Activated CD8-positive, alpha-beta memory T cell treated with anti-CD3 and anti-CD28 coated beads for 24 hours (primary cell): ENCODE data around the gene NGEF.

ENCODE experiments used
- DNase-seq: peaks from one replicate; pipeline ENCODE4 v3.0.0-alpha.2; 2020

The NGEF gene

DNA sequence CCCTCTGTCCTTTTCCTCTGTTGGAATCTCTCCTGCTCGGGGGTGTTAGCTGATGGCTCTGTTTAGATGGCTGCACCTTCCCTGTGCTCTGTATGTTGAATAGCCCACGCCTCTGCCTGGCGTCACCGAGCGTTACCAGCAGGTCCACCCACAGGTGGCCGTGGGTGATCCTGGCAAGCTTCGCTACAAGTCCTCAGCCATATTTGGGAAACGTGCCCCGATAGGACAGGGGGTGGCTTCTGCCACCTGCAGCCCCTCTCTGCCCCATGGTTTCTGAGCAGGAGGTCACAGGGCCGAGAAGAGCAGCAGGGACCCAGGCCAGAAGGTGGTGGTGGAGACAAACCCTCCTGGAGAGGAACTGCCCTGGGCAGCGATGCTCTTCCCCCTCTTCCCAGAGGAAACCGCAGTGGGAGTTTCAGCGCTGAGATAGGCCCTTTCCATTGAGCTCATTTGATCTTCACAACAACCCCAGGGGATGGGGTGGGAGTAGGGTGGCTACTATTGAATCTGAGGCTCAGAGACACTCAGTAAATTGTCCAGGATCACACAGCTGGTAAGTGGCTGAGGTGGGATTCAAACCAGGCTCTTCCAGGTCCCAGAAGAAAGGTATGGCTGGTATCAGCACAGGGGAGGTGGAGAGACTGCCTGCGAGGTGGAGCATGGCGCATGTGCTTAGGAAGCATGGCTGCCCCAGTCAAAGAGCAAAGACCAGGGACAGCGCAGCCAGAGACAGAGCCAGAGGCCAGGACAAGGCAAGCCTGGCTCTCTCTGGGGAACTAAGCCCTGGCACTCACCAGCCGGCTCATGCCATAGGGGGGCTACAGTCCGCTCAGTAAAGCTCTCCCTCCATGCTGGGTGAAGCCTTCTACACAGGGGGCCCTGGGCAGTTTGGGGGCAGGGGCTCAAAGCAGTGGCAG lies 15.0 kb downstream of the NGEF start:
- DNase-seq = no peak

DNA sequence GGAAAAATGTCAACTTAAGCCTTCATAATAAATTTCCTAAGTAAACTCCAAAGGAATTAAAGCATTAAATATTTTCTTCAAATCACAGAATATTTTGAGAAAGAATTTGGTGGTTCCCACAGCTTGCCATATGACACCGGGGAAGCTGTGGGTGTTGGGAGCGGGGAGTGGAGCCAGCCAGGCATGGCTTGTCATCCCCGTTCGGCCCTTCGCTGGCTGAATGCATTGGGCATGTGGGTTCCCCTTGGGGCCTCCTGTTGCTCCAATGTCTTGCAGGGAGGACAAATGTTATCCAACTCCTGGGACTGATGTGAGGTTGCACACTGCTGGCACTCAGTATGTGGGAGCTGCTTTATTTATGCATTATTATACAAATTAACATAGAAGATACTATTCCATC lies 18.6 kb downstream of the NGEF start:
- peak; percentile 17 for DNase-seq

DNA sequence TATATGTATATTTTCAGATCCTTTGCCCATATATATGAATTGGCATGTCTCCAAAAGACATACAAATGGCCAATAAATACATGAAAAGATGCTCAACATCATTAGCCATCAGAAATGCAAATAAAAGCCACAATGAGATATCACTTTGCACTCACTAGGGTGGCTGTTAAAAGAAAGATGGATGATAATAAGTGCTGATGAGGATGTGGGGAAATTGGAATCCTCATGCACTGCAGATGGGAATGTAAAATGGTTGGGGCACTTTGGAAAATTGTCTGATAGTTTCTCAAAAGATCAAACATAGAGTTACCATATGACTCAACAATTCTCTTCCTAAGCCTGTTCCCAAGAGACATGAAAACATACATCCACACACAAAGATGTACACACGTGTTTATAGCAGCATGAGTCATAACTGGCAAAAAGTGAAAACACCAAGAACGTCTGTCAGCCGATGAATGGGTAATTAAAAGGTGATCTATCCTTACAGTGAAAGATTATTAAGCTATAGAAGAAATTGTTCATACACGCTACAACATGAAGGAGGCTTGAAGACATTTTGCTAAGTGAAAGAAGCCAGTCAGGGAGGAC lies 19.7 kb downstream of the NGEF start:
- no peak for DNase-seq

DNA sequence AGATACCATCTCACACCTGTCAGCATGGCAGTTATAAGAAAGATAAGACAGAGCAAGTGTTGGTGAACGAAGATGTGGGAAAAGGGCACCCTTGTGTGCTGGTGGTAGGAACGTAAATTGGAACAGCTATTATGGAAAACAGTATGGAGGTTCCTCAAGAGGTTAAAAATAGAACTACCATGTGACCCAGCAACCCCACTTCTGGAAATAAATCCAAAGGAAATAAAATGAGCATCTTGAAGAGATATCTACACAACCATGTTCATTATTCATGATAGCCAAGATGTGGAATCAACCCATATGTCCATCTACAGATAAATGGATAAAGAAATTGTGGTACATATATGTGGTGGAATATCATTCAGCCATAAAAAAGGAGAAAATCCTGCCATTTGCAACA lies 26.9 kb downstream of the NGEF start:
- DNase-seq = no peak

DNA sequence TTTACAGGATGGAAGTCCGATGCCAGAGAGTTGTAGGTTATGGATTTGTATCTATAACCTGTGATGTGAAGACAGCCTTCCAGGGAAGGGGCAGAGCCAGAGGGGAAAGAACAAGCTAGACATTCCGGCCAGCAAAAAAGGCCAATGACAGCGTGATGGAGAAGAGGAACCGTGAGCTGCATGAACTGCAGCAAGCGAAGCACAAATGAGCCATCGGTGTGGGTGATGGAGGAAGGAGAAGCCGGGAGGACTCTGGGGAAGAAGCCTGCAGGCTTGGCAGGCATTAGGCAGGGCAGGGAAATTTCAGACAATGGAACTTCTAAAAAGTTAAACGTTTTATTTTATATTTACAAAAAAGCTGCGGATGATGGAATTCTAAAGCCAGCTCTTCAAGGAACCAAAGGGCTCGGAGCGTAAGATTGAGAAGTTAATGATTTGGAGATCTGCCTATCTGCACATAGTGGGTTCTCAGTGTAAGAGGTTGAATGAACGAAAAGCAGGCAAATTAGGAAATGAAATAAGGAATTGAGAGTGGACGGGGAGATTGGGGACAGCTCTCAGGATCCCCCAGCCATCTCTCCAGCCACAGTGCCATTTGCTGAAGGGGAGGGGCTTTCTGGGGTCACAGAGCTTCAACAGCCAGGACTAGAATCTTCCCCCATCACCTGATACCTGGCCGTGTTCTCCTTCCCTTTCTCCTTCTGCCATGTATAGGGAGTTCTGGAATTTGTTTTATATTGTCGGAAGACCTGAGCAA lies 28.4 kb downstream of the NGEF start:
- DNase-seq = no peak

DNA sequence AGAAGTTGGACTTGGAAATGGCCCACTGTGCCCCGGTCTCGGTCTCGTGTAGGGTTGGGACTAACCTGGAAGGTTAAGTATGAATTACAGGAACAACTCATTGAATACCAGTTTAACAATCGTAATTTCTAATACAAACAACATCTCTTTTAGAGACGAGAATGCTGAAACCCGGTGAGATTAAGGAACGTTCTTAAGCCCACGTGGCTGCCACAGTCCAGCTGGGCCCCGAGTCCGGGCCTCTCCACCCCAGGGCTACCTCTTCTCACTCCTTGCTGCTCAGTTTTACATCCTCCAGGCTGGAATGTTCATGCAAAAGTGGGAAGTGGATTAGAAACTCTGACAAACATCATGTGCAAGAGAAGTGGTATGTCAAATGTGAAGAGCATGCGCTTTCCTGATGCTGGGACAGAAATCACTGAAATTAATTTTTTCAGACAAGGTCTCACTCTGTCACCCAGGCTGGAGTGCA lies 29.4 kb downstream of the NGEF start:
- no peak for DNase-seq

DNA sequence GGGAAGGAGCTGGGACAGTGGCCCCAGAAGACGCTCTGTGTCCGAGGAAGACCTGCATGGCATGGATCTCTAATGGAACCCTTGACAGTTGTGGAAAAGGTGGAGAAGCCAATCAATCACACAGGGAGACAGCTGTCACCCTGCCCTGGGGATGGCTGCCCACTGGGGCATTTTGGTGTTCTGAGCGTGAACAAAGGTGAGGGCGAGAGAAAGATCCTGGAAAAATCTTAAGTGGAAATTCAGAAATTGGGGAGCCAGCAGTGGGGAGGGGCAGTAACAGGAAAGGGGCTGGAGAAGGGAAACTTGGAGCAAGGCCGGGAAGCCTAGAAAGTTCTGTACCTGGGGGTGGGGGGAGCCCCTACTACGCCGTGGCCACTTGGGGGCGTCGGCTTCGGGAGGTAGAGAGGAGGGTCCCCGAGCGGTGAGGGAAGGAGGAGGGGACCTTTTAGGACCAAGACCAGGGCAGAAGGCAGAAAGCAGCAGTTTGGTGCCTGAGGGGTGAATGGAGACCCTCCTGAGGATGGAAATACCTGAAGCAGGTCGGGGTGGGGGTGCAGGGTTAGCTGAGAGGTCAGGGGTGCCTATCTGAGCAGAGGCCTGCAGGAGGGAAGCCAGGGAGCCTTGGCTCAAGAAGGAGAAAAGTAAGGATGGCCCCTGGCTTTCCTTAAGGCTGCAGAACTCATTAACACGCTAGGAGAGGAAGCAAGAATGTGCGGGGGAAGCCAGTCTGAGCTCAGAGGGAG lies 30.0 kb downstream of the NGEF start:
- DNase-seq = no peak

DNA sequence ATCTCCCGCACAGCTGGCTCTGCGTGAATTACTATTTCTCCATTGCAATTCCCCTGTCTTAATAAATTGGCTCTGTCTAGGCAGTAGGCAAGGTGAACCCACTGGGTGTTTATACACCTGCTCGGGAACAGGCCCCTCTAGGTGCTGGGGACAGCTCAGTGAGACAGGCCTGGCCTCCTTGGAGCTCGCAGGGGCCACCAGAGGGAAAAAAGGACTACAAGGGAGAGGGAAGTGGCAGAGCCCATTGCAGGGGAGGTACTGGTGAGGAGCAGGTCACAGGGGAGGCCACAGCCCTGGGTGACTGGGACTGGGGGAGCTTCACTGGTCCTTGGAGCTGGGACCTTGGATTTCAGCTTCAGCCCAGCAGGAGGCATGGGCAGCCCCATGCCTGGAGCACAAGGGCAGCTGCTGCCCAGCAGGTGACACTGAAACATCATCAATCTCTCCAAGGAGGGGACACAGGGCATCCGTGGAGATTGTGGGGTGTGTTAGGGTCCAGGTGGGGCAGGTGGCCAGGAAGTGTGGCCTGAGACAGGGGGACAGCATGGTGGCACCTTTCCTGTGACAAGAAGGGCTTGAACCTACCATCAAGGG lies 31.2 kb downstream of the NGEF start:
- DNase-seq = no peak

DNA sequence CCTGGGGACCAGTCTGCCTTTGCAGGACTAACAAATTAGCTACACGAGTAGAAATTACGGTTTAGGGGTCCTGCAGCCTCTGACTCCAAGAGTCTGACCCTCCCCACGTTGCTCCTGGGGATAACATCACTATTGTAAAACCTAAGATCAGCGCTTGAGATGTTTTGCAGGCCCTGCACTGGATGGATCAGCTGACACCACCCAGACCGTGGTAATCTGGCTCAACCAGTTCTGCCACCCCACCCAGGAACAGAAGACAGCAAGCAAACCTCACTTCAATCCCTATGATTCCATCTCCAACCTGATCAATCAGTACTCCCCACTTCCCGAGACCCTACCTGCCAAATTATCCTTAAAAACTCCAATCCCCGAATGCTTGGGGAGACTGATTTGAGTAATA lies 31.7 kb downstream of the NGEF start:
- DNase-seq = no peak

DNA sequence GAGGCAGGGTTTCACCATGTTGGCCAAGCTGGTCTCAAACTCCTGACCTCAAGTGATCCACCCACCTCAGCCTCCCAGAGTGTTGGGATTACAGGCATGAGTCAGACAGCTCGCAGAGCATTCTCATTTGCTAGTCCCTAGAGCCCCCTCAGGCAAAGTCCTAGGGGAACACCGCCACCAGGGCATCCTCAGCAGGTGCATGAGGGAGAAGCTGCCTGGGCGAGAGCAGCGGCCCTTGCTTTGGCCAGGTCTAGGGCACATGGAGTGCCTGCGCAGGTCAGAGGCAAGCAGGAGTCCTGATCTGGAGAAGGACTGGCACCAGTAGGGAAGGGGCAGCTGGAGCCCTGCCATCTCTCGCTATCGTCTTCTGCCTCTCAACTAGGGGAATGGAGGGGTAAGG lies 32.4 kb downstream of the NGEF start:
- peak; percentile 35 for DNase-seq

DNA sequence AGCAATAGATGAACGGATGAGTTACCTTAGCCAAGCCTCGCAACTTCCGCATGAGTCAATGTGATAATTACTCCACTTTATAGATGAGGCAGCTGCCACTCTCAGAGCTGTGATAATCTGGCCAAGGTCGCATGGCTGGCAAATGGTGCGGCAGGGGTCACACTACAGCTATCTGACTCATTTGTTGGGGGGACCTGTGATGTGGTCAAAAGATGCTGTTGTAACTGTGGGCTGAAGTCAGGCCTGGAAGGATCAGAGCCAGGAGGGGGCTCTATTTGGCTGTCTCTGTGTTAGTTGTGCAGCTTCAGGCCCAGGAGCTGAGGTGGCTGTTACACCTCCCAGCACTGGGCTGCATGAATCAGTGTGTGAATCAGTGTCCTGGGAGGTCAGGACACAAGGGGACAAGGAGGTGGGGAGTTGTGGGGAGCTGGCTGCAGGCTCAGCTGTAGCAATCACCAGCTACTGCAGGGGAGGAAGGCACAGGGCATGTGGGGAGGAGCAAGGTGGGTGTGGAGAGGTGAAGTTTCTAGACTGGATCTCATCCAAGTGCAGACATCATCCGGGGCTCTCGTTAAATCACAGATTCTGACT lies 33.1 kb downstream of the NGEF start:
- peak; percentile 28 for DNase-seq

DNA sequence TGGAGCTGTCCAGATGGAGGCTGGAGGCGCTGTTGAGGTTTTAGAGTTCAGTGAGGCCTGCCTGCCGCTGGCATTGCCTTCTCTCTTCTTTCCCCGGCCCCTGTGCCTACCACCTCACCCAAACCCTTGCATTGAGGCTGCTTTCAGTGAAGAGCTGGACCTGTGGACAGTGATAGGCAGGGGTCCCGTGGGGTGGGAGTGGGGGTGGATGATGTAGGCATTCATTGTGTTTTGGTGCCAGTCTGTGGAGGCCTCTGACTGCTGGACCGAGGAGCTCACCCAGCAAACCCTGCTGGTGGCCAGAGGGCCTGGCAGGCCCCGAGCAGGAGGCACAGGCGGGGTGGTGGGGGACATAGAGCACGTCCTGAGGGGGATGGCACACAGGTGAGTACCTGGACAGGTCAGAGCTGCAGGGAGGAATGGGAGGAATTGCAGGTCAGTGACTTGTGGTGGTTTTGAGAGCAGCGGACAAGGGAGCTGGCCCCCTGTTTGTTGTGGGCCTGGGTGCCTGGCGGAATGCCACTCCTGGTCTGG lies 35.6 kb downstream of the NGEF start:
- peak; percentile 45 for DNase-seq

DNA sequence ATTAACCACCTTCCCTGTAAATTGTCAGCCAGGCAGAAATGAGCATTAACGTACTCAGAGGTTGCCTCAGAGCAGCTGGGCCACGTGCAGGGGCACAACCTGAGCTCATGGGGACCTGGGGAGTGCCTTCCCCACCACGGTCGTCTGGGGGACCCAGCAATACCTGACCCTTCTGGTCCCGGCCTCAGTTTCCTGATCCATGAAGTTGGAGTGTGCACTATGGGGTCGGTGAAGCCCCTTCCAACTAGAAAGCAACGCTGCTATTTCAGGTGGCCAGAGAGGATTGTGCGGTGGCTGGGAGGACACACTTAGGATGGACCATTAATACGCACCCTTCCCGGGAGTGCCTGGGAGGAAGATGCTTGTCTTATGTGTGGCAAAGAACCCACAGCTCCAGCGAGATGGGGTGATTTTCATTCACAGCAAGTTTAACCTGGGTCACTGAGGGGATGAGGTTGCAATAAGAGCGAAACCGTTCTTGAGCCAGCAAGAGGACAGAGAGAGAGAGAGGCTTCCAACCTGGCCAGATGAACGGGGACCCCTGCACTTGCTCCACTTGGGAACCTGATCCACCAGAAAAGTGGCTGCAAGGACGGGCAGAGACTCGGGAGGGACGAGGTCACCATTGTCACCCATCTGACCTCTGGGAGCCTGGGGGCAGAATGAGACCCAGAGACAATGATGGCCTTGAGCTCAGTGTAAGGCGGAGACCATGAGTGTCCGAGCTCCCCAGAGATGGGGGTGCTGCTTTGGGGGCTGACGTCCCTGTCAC lies 36.2 kb downstream of the NGEF start:
- peak; percentile 30 for DNase-seq

DNA sequence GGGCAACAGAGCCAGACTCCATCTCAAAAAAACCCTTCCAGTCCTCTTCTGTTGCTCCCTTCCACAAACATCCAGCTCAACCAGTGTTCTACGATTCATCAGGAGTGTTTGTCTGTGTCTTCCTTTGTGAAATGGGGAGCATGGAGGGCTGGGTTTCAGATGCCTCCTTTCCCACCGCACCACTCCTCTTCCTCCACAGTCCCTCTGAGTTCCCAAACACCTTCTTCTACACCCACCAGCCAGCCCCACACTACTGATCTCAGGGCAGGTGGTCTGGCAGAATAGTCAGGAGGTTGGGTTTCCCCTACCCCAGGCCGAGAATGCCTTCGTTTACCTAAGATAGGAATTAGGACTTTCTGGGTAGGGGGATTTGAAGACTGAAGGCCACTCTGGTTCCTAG lies 36.9 kb downstream of the NGEF start:
- DNase-seq = peak; percentile 41

DNA sequence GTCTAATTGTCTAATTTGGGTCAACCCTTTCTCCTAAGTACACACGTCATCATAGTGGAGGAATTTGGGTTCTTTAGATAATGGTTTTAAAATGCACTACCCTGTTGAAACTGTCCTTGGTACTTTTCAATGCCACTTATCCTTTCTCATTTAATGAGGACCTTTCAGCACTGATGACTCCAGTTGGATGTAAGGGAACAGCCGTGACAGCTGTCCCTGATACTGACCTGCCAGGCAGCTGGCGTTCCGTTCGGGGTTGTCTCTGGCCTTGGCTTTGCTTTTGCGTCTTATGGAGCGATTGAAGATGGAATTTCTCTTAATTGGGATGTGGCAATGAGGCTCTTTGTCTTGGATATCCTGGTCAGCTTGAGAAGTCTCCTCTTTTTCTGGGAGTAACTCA lies 38.7 kb downstream of the NGEF start:
- DNase-seq = peak; percentile 5

DNA sequence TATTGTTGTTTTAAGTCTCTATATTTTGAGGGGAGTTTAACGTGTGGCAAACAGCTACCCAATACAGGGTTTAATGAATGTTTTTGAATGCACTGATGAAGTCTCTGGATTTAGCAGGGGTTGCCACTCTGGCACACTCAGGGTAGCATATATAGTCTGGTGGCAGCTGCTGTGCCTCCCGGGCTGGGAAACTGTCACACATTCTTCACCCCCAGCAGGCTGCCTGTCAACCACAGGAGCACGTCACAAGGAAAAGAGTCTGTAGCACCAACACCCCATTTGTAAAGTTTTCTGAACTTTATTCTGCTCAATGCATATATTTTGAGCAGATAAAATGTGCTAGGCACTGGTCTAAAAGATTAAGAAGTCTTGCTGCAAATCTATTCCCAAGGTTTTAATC lies 39.3 kb downstream of the NGEF start:
- no peak for DNase-seq

DNA sequence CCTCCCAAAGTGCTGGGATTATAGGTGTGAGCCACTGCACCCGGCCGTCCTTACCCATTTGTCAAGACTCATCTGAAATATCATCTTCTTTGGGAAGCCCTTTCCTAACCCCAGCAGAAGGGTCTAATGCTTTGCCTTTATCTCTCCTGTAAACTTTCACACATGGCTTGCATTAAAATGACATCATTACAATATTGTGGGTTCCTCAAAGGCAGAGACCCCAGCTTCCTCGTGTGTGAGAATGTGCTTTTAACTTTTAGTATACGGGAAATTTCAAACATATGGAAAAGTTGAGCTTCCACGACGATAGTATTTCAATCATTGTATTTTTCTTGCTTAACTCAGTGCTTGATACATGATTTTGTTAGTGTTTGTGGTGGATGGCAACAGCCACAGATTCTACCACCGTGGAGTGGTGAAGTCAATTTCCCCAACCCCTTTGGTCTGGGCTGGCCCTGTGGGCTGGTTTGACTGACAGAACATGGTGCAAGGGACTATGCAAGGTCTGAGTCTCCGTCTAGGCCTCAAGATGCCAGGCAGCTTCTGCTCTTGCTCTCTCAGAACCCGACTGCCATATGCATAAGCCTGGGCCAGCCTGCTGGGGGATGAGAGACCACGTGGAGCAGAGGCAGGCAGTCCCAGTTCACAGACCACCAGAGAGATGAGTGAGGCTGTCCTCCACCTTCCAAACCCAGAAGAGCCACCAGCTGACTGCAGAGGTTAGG lies 39.9 kb downstream of the NGEF start:
- no peak for DNase-seq

DNA sequence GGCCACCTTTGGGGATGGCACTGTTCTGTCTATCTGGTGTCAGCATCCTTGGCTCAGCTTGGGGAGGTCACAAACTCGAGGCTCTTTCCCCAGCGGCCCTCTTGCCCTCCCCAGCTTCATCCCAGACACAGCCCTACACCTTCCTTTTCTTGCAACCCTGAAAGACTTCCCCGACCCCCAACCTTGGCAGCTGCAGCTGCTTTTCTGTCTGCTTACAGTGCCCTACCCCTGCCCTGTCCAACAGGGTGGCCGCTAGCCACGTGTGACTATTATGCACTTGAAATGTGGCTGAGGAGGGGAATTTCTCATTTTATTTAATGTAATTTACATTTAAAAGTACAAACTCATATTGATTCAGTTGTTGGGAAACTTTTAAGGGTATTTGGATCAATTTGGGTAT lies 41.3 kb downstream of the NGEF start:
- DNase-seq = no peak

DNA sequence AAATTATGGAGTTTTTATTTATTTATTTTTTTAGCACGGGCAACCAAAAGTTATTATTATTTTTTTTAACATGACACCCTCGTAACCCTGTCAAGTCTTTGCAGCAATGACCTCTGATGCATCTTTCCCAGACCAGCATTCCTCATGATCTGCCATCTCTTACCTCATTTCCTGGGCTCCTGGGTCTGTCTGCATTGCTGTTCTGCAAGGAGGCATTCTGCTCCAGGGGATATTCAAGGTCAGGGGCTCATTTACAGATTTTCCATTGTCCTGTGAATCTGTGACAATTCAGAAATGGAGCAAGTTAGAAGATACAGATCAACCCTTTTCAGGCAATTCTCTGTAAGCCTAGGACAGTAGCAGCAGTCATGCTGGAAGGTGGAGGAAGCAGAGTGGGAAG lies 43.0 kb downstream of the NGEF start:
- no peak for DNase-seq

DNA sequence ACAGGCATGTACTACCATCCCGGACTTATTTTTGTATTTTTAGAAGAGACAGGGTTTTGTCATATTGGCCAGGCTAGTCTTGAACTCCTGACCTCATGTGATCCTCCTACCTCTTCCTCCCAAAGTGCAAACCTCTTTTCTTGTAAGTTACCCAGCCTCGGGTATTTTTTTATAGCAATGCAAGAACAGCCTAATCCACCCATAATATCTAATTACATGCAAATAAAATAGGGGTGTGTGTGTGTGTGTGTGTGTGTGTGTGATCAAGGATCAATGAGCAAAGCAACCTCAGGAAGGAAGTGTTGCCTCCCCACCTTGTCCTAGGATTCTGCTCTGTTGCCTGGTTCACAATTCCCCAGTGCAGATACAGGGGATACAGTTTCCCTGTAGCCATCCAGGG lies 45.6 kb downstream of the NGEF start:
- no peak for DNase-seq
